GM12873 (cell line): ENCODE measurements around the gene SH3BP5L.

ENCODE experiments used
- TF ChIP-seq, protein P1 (sequence below): IDR thresholded peaks from 2 replicates; pipeline ENCODE4 v1.5.1; 2012; ENCODE audit warnings: low read depth, mild to moderate bottlenecking, moderate library complexity, low read length, control low read depth; ENCODE audit not compliant: insufficient read depth; ENCODE audit errors: missing control alignments

The SH3BP5L gene

DNA sequence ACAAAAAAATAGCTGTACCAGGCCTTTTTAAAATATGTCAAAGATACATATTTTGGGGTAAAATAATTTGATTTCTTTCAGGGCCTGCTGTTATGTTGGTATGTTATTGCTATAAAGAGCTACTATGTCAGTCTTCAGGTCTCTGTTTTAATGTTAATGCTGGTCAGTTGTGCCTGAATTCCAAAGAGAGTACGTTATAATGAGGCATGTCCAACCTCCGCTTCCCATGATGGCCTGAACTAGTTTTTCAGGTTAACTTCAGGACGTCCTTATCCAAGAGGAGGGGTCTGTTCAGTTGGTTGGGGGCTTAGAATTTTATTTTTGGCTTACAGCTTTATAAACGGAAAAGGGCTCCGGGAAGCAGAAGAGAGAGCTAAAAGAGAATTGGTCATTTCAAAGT lies 35.3 kb downstream of the SH3BP5L start:
- TF ChIP-seq, protein P1, sequence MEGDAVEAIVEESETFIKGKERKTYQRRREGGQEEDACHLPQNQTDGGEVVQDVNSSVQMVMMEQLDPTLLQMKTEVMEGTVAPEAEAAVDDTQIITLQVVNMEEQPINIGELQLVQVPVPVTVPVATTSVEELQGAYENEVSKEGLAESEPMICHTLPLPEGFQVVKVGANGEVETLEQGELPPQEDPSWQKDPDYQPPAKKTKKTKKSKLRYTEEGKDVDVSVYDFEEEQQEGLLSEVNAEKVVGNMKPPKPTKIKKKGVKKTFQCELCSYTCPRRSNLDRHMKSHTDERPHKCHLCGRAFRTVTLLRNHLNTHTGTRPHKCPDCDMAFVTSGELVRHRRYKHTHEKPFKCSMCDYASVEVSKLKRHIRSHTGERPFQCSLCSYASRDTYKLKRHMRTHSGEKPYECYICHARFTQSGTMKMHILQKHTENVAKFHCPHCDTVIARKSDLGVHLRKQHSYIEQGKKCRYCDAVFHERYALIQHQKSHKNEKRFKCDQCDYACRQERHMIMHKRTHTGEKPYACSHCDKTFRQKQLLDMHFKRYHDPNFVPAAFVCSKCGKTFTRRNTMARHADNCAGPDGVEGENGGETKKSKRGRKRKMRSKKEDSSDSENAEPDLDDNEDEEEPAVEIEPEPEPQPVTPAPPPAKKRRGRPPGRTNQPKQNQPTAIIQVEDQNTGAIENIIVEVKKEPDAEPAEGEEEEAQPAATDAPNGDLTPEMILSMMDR: no peak

DNA sequence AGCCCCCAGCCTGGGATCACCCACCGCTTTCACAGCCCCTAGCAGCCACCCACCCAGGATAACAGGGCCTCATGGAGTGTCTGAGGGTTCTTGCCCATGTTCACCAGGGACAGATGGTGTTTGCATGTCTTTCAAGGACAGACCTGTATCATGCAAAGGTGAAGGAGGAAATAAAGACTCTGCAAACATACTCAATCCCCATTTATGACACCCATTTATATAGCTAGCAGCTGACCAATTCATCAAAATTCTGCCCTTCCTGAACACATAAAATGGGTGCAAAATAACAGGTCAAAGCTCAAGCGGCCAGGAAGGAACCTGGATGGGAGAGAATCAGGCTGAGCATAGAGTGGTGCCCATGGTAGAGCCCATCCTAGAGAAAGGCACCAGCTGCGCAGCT lies 37.4 kb downstream of the SH3BP5L start:
- TF ChIP-seq, protein P1: no peak

DNA sequence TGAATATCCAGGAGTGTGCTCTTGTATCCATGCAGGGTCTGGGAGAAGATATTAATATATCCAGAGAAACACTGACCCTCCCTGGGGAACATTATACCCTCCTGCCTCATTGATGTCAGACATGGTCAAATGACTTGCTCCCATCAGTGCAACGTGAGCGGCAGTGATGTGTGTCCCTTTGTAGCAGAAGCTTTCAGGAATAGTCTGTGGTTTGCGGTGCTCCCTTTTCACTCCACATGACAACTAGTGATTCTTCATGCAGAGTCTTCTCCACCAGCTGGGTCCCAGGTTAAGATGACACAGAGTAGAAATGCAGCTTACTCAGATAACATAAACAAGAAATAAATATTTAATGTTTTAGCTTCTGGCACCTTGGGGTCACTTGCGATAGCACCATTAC lies 38.3 kb downstream of the SH3BP5L start:
- TF ChIP-seq, protein P1: no peak

DNA sequence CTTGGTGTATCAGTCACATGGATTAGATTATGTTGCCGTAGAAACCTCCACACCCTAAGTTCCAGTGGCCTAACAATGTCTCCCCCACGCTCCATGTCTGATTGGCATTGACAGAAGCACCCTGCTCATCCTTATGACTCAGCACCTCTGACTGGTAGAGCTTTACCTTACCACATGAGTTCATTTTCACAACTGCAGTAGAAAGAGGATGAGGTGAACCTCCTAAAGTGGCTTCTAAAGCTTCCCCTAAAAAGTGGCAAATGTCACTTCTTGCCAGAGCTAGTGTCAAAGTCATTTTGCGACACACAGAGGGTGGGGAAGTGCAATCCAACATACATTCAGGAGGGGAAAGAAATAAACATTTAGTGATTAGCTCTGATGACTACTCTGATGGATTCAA lies 39.6 kb downstream of the SH3BP5L start:
- TF ChIP-seq, protein P1: no peak

DNA sequence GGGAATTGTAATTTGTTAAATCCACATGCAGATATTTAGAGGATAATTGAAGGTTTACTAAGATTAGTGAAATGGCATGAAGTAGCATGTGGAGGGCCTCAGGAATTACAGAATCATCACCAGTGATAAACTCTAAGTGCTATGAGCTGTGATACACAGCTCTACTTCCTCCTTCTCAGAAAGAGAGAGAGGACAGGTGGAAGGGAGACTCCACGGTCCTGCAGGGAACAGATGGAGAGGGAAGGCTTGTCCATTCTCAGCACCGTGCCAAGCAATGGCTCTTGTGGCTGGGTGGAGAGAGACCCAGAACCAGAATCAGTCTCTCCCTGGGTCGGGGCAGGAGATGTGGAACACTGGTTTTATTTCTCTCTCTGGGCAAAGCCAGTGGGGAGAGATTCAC lies 42.3 kb downstream of the SH3BP5L start:
- TF ChIP-seq, protein P1: no peak

DNA sequence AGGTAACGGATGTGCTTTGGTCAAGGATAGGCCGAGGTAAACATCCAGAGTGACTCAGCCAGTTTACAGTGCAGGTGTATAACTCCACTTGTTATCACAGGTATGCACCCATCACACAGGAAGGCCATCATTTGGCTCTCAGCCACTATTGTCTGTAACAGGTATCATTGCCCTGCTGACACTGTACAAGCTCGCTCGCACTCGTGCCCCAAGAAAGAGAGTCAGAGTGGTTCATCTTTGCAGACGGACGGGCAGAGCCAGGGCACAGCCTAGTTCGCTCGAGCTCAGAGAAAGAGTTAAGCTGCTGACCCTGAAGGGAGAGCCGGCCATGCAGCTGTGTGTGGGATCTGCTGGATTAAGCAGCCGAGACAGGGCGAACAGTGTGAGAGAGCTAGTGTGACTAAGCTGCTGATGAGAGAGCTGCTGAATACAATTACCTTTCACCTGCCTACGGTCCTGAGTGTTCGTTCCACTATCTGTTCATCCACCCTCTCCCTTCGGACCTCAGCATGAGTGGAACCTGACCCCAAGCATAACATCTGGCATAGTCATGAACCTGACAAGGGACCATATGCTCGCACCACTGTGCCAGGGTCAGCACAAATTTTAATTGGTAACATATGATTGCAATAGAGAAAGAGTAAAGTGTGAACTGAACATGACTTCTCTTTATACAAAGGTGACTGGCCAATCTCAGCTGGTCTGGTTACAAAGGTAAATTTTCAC lies 43.1 kb downstream of the SH3BP5L start:
- TF ChIP-seq, protein P1: no peak

DNA sequence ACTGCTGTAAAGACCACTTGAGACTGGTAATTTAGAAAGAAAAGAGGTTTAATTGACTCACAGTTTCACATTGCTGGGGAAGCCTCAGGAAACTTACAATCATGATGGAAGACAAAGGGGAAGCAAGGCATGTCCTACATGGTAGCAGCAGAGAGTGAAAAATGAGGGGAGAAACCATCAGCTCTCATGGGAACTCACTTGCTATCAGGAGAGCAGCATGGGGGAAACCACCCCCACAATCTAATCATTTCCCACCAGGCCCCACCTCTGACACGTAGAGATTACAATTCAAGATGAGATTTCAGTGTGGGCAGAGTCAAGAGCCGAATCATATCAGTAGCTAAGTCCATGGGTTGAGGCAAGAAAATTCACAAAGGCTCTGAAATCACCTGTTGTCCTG lies 46.4 kb downstream of the SH3BP5L start:
- TF ChIP-seq, protein P1: no peak
